Prostate gland (tissue), 2 donors: ENCODE data around the gene KRT14. TPM values are rescaled to one million over a fixed set of nuclear protein-coding genes. Genes with fewer than 3 reads are reported as not detected.
"Not testable (repeated sequence)": the region's sequence is repeated elsewhere in the genome, so short reads cannot be mapped to it uniquely, and the experiment has no call there.

Source experiments
- DNase-seq: peaks from one replicate; pipeline ENCODE4 v3.0.0-alpha.2; 2019; ENCODE audit warnings: low spot score
- H3K27ac ChIP-seq, 2 donors: fragments of 200-600 bp; sonication (generic); 2 replicates each; pipeline ENCODE4 v1.5.1; 2017 to 2019
- H3K27me3 ChIP-seq: fragments of 200-600 bp; sonication (generic); replicated peaks from 2 replicates; pipeline ENCODE4 v1.5.1; 2019; ENCODE audit not compliant: insufficient read depth
- H3K36me3 ChIP-seq, 2 donors: fragments of 200-600 bp; sonication (generic); 1 replicate in 1 of 2; 2 replicates in 1 of 2; pipeline versions ENCODE4 v1.5.1 to v1.8.1; 2017 to 2019
- H3K4me1 ChIP-seq: fragments of 200-600 bp; sonication (generic); replicated peaks from 2 replicates; pipeline ENCODE4 v1.5.1; 2019
- H3K4me3 ChIP-seq, 2 donors: fragments of 200-600 bp; sonication (generic); 2 replicates each; pipeline ENCODE4 v1.5.1; 2017 to 2019
- H3K9me3 ChIP-seq: fragments of 200-600 bp; sonication (generic); 2 replicates; pipeline ENCODE4 v1.5.1; 2017
- POLR2A ChIP-seq: fragments of 450-650 bp; IDR thresholded peaks from one replicate; pipeline ENCODE4 v1.6.1; 2016; ENCODE audit warnings: antibody characterized with exemption, mild to moderate bottlenecking
- POLR2AphosphoS5 ChIP-seq: sonication (generic); formaldehyde crosslinking; IDR thresholded peaks from one replicate; pipeline ENCODE4 v1.6.1; 2017; ENCODE audit warnings: antibody characterized with exemption
- WGBS: methylation state at CpG from one replicate; pipeline ENCODE4 v1.1.5; 2018; 5-methylcytosine and 5-hydroxymethylcytosine counted together
- intact Hi-C: fragments of 100-400 bp; cut with DNase I; formaldehyde crosslinking; loops from one replicate; pipeline ENCODE4 v1.14.2; 2022
- total RNA-seq, 2 donors: library from RNA; depleted of rRNA; stranded (reverse); fragments of >200 nt; gene quantifications; one replicate each; pipeline ENCODE4 v1.1.0, GENCODE V29; 2016
- TF ChIP-seq, protein P1 (sequence below), 4 experiments: fragments of 200-600 bp in 2 of 4; fragments of 450-650 bp in 2 of 4; sonication (generic) in 2 of 4; IDR thresholded peaks; 1 replicate in 3 of 4; 2 replicates in 1 of 4; pipeline ENCODE4 v1.5.1; 2016 to 2019; ENCODE audit warnings: antibody characterized with exemption in 4 of 4, mild to moderate bottlenecking in 2 of 4, moderate library complexity in 2 of 4

The KRT14 gene
- total RNA-seq, 2 donors from 2014 or later = 28.1 to 298 TPM

DNA sequence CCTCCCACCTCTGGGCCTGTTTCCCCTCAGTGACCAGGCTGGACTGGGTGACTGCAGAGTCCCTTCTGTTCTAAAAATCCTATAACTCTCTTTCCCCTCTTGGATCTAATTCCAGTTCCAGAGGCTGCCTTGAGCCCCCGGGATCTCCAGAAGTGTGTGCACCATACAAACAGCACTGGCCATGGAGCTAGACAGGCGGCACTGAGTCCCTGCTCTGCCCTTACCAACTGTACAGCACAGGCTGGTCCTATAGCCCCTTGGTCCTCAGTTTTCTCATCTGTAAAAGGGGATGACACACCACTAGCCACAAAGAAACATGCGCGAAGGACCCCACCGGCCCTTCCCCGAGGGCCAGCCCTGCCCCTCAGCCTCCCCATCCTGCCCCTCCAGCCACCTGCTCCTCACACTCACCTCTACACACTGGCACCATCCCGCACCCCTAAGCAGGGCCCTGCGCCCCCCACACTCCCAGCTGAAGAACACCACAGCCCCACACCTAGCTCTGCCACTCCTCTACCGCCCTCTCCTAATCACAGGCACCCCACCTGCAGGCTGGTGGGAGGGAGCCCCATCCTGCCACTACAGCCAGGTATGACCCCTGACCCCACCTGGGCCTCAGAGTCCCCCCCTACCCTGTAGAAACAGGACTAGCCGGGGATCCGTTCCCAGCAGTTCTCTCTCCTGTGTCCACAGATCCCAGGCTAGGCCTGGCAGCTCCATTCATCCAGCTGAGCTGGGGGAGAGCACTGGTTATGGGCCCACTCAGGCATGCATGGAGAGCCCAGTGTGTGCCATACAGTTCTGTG lies 26.8 kb upstream of the KRT14 start:
- Histone ChIP-seq H3K4me3 (no peak overlapping the region), H3K9me3 (no peaks in the 10 kb centered on the region), H3K4me1 (no peaks in the 10 kb centered on the region), H3K27ac (no peak overlapping the region), H3K36me3 (no peaks in the 10 kb centered on the region), H3K27me3 (no peaks in the 10 kb centered on the region)
- DNase-seq = no peak
- WGBS = 88% methylated on average over 11 of the region's 11 CpGs
- TF ChIP-seq, protein P1, sequence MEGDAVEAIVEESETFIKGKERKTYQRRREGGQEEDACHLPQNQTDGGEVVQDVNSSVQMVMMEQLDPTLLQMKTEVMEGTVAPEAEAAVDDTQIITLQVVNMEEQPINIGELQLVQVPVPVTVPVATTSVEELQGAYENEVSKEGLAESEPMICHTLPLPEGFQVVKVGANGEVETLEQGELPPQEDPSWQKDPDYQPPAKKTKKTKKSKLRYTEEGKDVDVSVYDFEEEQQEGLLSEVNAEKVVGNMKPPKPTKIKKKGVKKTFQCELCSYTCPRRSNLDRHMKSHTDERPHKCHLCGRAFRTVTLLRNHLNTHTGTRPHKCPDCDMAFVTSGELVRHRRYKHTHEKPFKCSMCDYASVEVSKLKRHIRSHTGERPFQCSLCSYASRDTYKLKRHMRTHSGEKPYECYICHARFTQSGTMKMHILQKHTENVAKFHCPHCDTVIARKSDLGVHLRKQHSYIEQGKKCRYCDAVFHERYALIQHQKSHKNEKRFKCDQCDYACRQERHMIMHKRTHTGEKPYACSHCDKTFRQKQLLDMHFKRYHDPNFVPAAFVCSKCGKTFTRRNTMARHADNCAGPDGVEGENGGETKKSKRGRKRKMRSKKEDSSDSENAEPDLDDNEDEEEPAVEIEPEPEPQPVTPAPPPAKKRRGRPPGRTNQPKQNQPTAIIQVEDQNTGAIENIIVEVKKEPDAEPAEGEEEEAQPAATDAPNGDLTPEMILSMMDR (IDR thresholded peaks at IDR 0.05) = no peak
- no peak for TF ChIP-seq POLR2AphosphoS5
- TF ChIP-seq POLR2A = no peak
- intact Hi-C loops = no loop called here

DNA sequence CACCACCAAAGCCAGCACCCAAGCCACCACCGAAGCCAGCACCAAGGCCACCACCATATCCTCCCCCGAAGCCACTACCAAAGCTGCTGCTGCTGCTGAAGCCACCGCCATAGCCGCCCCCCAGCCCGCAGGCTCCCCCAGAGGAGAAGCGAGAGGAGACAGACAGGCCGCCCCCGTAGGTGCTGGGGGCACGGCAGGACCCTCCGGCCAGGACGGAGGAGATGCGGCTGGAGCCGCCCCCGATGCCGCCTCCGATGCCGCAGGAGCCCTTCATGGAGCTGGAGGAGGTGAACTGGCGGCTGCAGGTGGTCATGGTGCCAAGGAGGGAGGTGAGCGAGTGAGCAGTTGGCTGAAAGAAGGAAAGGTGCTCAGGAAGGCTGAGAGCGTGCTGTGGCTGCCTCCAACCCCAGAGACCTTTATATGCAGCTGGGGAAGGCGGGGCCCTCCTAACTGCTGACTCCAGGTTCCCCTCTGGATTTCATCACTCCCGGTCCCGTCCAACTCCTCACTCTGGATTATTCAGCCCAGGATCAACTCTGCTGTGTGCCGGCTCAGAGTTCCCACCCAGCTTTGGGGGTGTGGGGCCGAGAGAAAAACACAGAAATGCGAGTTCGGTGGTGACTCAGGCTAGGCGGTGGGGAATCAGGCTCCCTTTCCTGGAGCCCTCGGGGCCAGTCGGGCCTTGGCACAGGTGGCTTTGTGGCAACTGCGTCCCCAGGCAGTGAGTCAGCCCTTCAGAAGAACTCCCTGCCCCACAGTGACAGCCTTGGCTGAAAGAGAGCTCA lies 25.9 kb upstream of the KRT14 start, which contains the start of gene KRT16:
Gene KRT16, minus strand, starts transcription at position 392 of the 785 bp plus-strand sequence. Its CDS starts 79 bp downstream, at position 313.
- not testable (repeated sequence) for H3K27ac ChIP-seq

DNA sequence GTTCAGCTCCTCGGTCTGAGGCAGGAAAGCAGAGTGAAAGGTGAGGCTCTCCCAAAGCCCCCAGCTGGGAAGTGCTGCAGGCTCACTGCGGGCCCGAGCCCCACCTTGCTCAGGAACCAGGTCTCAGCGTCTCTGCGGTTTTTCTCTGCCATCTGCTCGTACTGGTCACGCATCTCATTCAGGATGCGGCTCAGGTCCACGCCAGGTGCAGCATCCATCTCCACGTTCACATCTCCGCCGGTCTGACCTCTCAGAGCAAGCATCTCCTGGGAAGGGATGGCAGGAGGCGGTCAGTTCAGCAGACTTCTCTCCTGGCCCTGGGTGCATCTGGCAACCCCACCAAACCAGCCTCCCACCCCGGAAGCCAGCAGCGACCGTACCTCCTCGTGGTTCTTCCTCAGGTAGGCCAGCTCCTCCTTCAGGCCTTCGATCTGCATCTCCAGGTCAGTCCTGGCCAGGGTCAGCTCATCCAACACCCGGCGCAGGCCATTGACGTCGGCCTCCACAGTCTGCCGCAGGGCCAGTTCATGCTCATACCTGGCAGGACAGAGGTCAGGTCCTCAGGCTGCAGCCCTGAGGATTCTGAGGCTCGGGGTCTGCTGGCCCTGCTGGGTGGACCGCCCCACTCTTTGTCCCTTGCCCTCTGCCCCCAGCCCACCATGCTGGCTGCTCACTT lies 24.4 kb upstream of the KRT14 start:
- TF ChIP-seq, protein P1 (IDR thresholded peaks at IDR 0.05) = no peak
- no peak for TF ChIP-seq POLR2AphosphoS5
- TF ChIP-seq POLR2A = no peak
- H3K4me3 ChIP-seq = no peak overlapping the region
- WGBS = 91% methylated on average over 23 of the region's 25 CpGs
- H3K27me3 ChIP-seq = no peaks in the 10 kb centered on the region
- intact Hi-C loops = no loop called here
- no peaks in the 10 kb centered on the region for H3K9me3 ChIP-seq
- no peak for DNase-seq
- no peaks in the 10 kb centered on the region for H3K36me3 ChIP-seq
- H3K27ac ChIP-seq = no peak overlapping the region
- H3K4me1 ChIP-seq = no peaks in the 10 kb centered on the region

More for the DNA sequence above, 25.9 kb upstream of the KRT14 start, which contains the start of gene KRT16:
- intact Hi-C loops, DNase-seq, H3K4me1 ChIP-seq, H3K9me3 ChIP-seq, H3K36me3 ChIP-seq, H3K27me3 ChIP-seq, H3K4me3 ChIP-seq: not testable (repeated sequence)
- 78% methylated on average over 28 of the region's 31 CpGs for WGBS
- TF ChIP-seq POLR2A = peak; percentile 20

DNA sequence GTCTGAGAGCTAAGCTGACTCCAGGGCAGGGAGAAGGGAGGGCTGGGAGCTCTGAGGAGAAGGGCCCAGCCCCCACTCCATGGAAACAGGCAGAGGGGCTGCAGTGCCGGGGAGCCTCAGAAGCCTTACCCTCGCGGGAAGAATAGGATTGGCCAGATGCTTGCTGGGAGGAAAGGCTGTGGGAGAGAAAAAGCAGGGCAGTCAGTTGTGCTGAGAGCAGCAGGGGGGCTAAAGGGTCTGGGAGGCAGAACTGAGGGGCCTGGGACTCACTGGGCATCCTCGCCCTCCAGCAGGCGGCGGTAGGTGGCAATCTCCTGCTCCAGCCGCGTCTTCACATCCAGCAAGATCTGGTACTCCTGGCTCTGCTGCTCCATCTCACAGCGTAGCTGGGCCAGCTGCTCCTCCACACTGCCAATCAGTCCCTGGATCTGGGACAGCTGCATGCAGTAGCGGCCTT lies 23.4 kb upstream of the KRT14 start:
- intact Hi-C loops, H3K4me1 ChIP-seq, H3K27ac ChIP-seq, H3K36me3 ChIP-seq, H3K27me3 ChIP-seq, DNase-seq, H3K4me3 ChIP-seq, H3K9me3 ChIP-seq: not testable (repeated sequence)
- WGBS = 37% methylated on average over 10 of the region's 10 CpGs

DNA sequence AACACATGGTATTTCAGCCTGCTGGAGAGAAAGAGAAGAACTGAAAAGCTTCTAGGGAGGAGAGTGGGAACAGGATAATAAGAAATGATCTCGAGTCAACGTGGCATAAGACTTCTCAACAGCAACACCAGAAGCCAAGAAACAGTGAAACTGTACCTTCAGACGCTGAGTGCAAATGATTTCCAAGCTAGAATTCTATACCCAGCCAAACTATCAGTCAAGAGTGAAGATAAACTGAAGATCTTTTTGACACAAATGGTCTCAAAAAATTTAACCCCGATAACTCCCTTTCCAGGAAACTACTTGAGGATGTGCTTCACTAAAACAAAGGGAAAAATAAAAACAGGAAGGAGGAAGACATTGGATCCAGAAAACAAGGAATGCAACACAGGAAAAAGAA lies 20.2 kb upstream of the KRT14 start:
- DNase-seq, intact Hi-C loops, H3K4me1 ChIP-seq, H3K27ac ChIP-seq, H3K36me3 ChIP-seq, H3K4me3 ChIP-seq, H3K27me3 ChIP-seq, H3K9me3 ChIP-seq: not testable (repeated sequence)
- 82% methylated on average over 4 of the region's 4 CpGs for WGBS

DNA sequence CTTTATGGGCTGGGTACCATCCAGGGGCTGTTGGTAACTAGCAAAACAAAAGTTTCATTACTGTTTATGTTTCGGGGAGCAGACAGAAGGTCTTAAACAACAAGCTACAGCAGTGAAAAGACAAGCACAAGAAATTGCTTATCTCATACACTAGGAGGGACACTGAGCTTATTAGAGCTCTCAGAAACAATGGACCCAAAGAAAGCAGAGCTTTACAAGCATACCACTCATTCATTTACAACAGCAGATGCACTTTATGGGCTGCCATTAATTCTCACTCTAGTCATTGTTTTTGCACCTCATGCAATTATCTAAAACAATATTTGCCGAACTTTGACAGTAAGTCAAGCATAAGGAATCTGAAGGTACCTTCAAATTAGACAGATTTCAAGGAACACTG lies 15.8 kb upstream of the KRT14 start:
- Histone ChIP-seq H3K27me3 (no peaks in the 10 kb centered on the region), H3K4me3 (no peak overlapping the region), H3K9me3 (no peaks in the 10 kb centered on the region), H3K27ac (peak overlapping the region in 1 of 2 donors; percentile 52), H3K4me1 (peaks cover 9% of the 10 kb centered on the region), H3K36me3 (no peaks in the 10 kb centered on the region)
- whole genome bisulfite sequencing = 11% methylated on average over 2 of the region's 2 CpGs
- TF ChIP-seq, protein P1 (IDR thresholded peaks at IDR 0.05) = no peak
- no peak for TF ChIP-seq POLR2AphosphoS5
- no peak for TF ChIP-seq POLR2A
- DNase-seq = no peak
- intact Hi-C loops = no loop called here
